HG02884 (cell line): ENCODE results near the gene PLA2G6.
"Not testable (repeated sequence)": the region's sequence is repeated elsewhere in the genome, so short reads cannot be mapped to it uniquely, and the experiment has no call there.

Experiments
- ATAC-seq: cut with Tn5 transposase; IDR thresholded peaks from one replicate; pipeline ENCODE4 v1.9.1; 2021; ENCODE audit warnings: mild to moderate bottlenecking, moderate library complexity; ENCODE audit not compliant: unreplicated experiment

PLA2G6 gene

DNA sequence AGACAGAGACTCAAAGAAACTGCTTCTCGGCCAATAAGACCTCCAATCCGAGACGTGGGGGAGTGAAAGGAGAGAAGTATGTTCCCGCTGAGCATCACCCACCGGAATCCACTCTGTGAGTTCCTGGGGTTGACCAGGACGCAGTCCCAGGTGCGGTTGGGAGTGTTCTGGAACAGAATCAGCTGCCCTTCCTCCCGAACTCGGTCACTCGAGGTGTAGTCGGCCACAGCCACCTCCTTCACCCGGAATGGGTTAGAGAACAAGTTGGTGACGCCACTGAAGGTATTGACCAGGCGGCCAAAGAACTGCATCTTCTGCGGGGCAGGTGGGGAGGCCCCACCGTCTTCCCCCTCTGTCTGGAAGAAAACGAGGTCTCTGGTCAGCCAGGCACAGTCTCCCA is 12.5 kb downstream of the PLA2G6 start:
- no peak for ATAC-seq

DNA sequence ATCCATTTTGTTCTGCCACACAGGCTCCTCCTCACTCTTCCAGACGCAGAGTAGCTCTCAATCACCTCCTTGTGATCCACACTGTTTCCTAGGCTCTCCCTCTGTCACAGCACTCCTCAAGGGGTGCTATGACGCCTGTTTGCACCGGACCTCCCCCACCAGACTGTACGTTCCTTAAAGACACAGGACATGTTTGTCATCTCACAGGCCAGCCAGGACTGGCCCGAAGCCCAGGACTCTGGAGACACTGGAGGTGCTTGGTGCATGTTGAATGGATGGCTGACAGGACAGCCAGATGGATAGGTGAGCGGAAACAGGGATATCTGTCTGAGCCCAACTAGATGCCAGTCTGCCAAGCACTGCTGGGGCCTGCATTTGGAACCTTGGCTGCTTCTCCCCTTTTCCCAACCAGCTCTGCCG is 13.6 kb downstream of the PLA2G6 start:
- no peak for ATAC-seq

GRCh38 chr22:38165922-38166593 is 15.6 kb downstream of the PLA2G6 start:
- no peak for ATAC-seq

- no peak for ATAC-seq
Measured at GRCh38 chr22:38164551-38164918, 17.1 kb downstream of the PLA2G6 start.

DNA sequence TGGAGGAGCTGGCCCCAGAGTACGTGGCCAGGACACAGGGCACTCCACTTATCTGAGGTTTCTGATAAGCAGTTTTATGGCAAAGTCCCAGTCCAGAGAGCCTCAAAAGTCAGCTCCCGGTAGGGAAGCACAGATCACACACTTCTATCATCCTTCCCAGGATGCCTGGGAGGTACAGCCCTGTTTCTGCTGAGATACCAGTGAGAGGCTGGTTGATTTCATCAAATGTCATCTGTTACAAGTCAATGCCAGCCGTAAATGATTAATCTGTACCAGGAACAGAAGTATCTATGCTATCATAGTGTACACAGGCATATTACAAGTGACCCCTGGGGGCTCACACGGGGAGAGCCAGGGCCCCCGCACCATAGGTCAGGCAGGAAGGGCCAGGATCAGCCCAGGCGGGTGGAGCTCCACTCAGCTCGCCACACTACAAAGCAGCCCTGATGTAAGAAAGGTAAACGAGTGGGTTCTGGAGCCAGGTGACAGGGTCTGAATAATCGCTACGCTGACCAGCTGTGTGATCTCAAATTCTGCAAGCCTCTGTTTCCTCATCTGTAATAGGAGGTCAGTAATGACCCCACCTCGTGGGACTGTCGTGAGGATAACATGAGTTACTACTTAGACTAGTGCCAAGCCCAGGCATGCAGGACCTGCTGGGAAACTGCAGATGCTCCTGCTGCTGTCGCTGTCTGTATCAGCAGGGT is 17.6 kb downstream of the PLA2G6 start:
- ATAC-seq, result no peak

DNA sequence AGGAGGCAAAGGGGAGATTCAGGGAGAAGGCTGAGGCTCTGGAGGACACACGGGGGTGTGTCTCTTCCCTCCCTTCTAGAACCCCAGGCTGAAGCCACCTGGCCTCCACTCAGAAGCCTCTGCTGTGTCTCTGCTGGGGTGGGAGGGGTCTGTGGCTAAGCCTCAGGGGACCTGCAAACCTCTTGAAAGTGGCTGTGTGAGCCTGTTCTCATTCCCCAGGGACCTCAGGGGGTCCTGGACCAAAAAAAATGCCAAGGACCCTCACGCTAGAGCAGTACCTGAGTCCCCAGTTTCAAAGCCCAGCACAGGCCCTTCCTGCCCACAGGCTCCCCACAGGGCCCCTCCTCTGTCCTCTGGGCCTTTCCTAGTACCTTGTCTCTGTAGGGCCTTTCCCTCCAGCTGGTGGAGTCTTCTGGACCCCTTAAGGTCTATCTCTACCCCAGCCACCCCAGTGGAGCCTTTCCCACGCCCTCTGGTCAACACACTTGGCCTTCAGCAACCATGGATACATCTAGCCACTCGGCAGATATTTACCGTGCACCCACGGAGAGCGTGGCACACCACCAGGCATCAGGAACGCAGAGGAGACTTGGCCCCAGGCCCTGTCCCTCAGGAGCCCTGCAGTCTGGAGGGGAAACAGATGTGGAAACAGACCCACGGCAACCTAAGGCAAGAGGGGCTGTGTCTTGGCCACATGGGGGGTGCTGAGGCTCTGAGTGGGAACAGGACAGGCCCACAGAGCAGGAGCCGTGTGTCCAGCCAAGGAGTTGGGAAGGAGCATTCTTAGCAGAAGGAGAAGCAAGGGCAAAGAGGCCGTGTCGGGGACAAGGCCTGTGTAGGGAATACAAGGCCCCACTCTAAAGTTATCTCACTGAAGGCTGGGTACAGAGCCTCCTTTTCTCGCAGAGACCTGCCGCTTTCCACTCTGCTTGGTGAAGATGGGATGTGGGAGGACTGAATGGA is 18.5 kb downstream of the PLA2G6 start:
- ATAC-seq, result no peak

DNA sequence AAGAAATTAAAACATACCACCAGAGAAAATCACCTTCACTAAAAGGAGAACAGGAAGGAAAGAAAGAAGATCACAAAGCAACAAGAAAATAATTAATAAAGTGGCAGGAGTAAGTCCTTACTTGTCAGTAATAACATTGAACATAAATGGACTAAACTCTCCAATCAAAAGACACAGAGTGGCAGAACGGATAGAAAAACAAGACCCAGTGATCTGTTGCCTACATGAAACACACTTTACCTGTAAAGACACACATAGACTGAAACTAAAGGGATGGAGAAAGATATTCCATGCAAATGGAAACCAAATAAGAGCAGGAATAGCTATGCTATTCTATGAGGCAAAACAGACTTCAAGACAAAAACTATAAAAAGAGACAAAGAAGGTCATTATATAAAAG is 25.9 kb downstream of the PLA2G6 start:
- ATAC-seq, result no peak

DNA sequence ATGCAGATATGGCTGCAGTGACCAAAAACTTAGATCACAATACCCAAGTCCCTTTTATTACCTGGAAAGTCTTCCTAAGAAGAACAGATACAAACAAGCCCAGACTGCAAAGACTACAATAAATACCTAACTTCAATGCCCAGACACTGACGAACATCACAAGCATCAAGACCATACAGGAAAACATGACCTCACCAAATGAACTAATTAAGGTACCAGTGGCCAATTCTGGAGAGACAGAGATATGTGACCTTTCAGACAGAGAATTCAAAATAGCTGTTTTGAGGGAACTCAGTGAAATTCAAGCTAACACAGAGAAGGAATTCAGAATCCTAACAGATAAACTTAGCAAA is 27.1 kb downstream of the PLA2G6 start:
- ATAC-seq, result not testable (repeated sequence)

GRCh38 chr22:38153821-38154562 is 27.6 kb downstream of the PLA2G6 start:
- no peak for ATAC-seq

GRCh38 chr22:38151126-38151500 is 30.5 kb downstream of the PLA2G6 start:
- ATAC-seq, result no peak

- no peak for ATAC-seq
Measured at GRCh38 chr22:38148245-38148644, 33.4 kb downstream of the PLA2G6 start.

GRCh38 chr22:38146166-38146565 is 35.5 kb downstream of the PLA2G6 start:
- ATAC-seq, result not testable (repeated sequence)

DNA sequence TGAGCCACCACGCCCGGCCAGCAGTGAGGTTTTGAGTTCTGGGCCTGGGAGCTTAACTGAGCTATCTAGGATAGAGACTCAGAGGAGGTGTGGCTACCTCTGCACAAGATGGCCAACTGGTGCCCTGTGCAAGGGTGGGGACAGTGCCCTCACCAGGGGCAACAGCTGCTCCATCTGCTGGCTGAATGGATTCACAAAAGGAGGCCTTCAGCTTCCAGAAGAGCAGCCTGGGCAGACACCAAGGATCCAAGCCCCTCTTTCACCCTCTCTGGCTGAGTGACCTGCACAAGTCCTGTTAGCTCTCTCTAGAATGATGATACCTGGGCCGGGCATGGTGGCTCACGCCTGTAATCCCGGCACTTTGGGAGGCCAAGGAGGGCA is 37.6 kb downstream of the PLA2G6 start:
- no peak for ATAC-seq

DNA sequence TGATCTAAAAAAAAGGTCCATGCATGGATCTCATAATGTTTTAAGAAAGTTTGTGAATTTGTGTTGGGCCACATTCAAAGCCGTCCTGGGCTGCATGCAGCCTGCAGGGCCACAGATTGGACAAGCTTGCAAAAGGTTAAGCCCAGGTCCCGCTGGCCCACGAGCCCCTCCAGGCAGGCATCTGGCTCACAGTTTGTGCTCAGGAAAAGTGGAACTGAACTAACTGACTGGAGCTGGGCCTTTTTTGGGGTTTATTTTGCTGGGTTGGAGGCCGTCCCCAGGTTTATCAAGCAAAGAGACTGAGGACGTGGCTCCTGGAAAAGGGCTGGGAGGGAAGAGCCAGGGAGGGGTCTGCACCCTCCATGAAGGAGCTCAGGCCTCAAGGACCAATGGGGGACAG is 39.0 kb downstream of the PLA2G6 start:
- ATAC-seq, result no peak

GRCh38 chr22:38141217-38141973 is 40.2 kb downstream of the PLA2G6 start:
- no peak for ATAC-seq

DNA sequence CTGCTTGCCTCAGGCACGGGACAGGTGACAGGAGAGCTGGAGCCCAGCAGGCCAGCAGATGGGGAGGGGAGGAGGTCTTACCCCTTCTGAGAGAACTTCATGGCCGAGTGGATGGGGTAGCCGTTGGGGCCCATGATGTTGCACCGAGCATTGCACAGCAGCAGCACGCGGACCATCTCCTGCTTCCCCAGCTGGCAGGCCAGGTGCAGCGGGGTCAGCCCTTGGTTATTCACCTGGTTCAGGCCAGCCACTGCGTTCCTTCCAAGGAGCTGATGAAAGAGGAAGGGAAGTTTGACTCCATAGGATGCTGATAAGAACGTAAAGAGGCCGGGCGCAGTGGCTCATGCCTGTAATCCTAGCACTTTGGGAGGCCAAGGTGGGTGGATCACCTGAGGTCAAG is 41.7 kb downstream of the PLA2G6 start:
- ATAC-seq, result no peak

GRCh38 chr22:38138961-38139360 is 42.7 kb downstream of the PLA2G6 start:
- ATAC-seq, result no peak

GRCh38 chr22:38137876-38138687 is 43.5 kb downstream of the PLA2G6 start:
- no peak for ATAC-seq

GRCh38 chr22:38136607-38137006 is 45.0 kb downstream of the PLA2G6 start:
- ATAC-seq, result no peak
